Subcutaneous adipose tissue (tissue), 4 donors: ENCODE results near the gene VAV3. TPM values are rescaled to one million over a fixed set of nuclear protein-coding genes. Genes with fewer than 3 reads are reported as not detected.

Experiments used
- total RNA-seq, 4 donors: library from RNA; depleted of rRNA; stranded (reverse); fragments of >200 nt; gene quantifications; one replicate each; pipeline ENCODE4 v1.1.0, GENCODE V29; 2016
- TF ChIP-seq, protein P1 (sequence below): fragments of 450-650 bp; IDR thresholded peaks from one replicate; pipeline ENCODE4 v1.5.1; 2016; ENCODE audit warnings: low read depth, mild to moderate bottlenecking, control low read depth, antibody characterized with exemption, moderate library complexity

VAV3 gene
- total RNA-seq, 4 donors from 2014 or later: 7.0 to 13.1 (median 10.1) TPM

DNA sequence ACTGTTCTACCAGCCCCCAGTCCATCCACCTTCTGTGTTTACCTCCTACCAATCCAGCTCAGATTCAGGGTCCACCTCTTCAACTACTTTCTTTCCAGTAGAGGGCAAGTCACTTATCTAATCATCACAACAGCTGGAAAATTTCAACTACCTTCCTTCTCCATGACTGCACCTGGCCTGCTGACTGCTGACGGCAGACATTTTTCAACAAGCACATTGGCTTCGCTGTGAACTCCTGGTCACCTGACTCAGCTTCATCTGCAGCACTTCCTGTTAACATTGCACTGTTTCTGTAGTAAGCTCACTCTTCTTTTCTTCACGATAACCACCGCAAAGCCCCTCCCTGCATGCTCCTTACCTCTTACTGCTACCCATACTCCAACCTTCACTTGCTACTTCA, 418.4 kb downstream of the VAV3 start:
- TF ChIP-seq, protein P1, sequence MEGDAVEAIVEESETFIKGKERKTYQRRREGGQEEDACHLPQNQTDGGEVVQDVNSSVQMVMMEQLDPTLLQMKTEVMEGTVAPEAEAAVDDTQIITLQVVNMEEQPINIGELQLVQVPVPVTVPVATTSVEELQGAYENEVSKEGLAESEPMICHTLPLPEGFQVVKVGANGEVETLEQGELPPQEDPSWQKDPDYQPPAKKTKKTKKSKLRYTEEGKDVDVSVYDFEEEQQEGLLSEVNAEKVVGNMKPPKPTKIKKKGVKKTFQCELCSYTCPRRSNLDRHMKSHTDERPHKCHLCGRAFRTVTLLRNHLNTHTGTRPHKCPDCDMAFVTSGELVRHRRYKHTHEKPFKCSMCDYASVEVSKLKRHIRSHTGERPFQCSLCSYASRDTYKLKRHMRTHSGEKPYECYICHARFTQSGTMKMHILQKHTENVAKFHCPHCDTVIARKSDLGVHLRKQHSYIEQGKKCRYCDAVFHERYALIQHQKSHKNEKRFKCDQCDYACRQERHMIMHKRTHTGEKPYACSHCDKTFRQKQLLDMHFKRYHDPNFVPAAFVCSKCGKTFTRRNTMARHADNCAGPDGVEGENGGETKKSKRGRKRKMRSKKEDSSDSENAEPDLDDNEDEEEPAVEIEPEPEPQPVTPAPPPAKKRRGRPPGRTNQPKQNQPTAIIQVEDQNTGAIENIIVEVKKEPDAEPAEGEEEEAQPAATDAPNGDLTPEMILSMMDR: no peak

GRCh38 chr1:107545879-107546278, 419.1 kb downstream of the VAV3 start:
- TF ChIP-seq, protein P1: no peak

- TF ChIP-seq, protein P1: no peak
Observed at GRCh38 chr1:107545056-107545577, 419.9 kb downstream of the VAV3 start.

DNA sequence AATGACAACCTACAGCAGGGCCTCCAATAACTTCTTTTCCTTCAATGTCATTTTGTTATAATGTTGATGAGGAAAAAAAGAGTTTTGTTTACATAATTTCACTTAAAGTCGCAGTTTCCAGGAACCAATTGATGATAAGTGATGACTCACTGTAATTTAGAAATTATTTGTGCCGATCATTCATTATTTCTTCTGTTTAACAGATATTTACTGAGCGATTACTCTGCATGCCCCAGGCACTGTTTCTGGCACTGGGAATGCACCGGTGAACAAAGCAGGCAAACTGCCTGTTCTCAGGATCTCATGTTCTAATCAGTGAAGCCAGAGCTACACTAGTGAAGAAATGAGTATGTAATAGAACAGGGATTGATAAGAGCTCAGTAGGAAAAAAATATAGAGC, 420.7 kb downstream of the VAV3 start:
- TF ChIP-seq, protein P1: no peak

DNA sequence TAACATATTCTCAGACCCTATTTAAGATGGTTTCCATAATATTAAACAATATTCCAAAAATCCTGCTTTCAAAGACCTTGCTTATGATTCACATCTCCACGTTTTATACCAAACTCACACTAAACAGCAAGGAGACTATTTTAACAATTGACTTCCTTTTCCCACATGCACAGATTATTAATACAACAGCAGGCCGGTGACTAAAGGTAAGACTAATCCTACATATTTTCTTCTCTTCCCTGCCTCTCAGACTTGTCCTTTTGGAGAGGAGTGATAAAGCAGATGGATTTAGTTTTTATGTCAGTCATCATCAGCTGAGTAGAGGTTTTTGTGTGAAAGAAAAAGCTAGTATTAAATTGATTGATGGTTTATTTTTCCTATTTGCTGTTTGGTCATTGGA, 423.6 kb downstream of the VAV3 start:
- TF ChIP-seq, protein P1: no peak

DNA sequence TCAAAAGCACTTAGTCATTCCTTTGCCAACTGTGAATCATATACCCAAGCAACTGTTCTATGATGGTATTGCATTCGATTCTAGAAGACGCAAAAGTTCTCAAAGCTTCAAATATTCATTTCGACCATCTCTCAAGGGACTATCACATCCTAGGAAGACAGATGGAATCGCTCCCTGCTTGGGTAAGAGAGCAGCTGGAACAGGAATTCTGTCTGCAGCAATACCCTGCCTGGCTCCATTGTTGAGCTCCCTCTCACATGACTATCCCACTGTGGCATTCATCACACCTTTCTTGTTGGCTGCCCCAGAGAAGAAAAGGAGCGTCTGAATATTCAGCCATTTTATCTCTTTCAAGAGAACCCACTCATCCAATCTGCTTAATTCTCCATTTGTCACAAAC, 426.5 kb downstream of the VAV3 start:
- TF ChIP-seq, protein P1: no peak

GRCh38 chr1:107536266-107536665, 428.7 kb downstream of the VAV3 start:
- TF ChIP-seq, protein P1: no peak
